GM23338 (cell line): ENCODE data around the gene RASGRF2. TPM values are rescaled to one million over a fixed set of nuclear protein-coding genes. Genes with fewer than 3 reads are reported as not detected.

Source experiments
- CREB1 ChIP-seq: fragments of 250-450 bp; sonication (Bioruptor Pico); IDR thresholded peaks from 2 replicates; pipeline ENCODE4 v1.5.0; 2020; ENCODE audit warnings: low read depth, mild to moderate bottlenecking, moderate library complexity
- EZH2 ChIP-seq: fragments of 200-600 bp; sonication (generic); IDR thresholded peaks from one replicate; pipeline ENCODE4 v1.8.0; 2017; ENCODE audit warnings: antibody characterized with exemption, mild to moderate bottlenecking, low read depth; ENCODE audit not compliant: unreplicated experiment
- EZH2phosphoT487 ChIP-seq: fragments of 200-600 bp; sonication (generic); IDR thresholded peaks from one replicate; pipeline ENCODE4 v1.8.1; 2018; ENCODE audit warnings: antibody characterized with exemption; ENCODE audit not compliant: unreplicated experiment
- JUNB ChIP-seq: IDR thresholded peaks from one replicate; pipeline ENCODE4 v1.6.1; 2016; ENCODE audit warnings: antibody characterized with exemption; ENCODE audit not compliant: unreplicated experiment
- NANOG ChIP-seq: IDR thresholded peaks from 2 replicates; pipeline ENCODE4 v1.6.1; 2016; ENCODE audit warnings: antibody characterized with exemption, borderline replicate concordance
- POLR2AphosphoS5 ChIP-seq: IDR thresholded peaks from 2 replicates; pipeline ENCODE4 v1.6.1; 2016; ENCODE audit warnings: antibody characterized with exemption, low read depth
- ZNF114 ChIP-seq: fragments of 250-450 bp; sonication (Bioruptor Pico); IDR thresholded peaks from 2 replicates; pipeline ENCODE4 v1.5.0; 2020; ENCODE audit warnings: mild to moderate bottlenecking, moderate library complexity
- ZNF331 ChIP-seq: fragments of 250-450 bp; sonication (Bioruptor Pico); IDR thresholded peaks from 2 replicates; pipeline ENCODE4 v1.5.0; 2020; ENCODE audit warnings: low read depth, mild to moderate bottlenecking, moderate library complexity
- polyA plus RNA-seq: library from polyadenylated mRNA; unstranded; fragments of >200 nt; fragmentation: Nextera tagmentation; extraction: Ambion mirVana; gene quantifications from 2 replicates; pipeline ENCODE4 v1.2.1, GENCODE V29; 2016
- total RNA-seq: library from RNA; depleted of rRNA; stranded (reverse); fragments of >200 nt; shearing (Covaris generic); gene quantifications from 2 replicates; pipeline ENCODE4 v1.2.3, GENCODE V29; 2014
- TF ChIP-seq, protein P1 (sequence below): fragments of 250-450 bp; sonication (Bioruptor Pico); IDR thresholded peaks from 2 replicates; pipeline ENCODE4 v1.5.0; 2020; ENCODE audit warnings: mild to moderate bottlenecking, moderate library complexity
- TF ChIP-seq, protein P2 (sequence below): IDR thresholded peaks from one replicate; pipeline ENCODE4 v1.6.1; 2018; ENCODE audit warnings: antibody characterized with exemption; ENCODE audit not compliant: unreplicated experiment
- TF ChIP-seq, protein P3 (sequence below): IDR thresholded peaks from 2 replicates; pipeline ENCODE4 v1.6.1; 2016; ENCODE audit warnings: antibody characterized with exemption

Gene RASGRF2
- total and polyA plus RNA-seq, 2 experiments from 2014 or later: 5.0 to 19.2 TPM

DNA sequence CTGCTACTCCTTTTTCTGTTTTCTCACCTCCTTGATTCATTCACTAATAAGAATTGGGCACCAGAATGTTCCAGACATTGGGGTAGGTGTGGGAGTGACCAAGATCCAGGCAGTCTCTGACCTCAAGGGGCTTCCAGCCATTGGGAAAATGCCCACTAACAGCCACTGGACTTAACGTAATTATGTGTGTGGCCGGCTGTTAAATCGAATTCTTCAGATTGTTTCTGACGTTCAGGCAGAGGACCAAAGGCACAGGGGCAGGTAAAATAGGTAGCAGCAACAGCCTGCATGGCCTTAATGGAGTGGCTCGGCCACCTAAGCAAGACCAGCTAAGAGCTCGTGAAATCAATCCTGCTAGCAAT is 224.6 kb downstream of the RASGRF2 start (continued):
- TF ChIP-seq, protein P1, sequence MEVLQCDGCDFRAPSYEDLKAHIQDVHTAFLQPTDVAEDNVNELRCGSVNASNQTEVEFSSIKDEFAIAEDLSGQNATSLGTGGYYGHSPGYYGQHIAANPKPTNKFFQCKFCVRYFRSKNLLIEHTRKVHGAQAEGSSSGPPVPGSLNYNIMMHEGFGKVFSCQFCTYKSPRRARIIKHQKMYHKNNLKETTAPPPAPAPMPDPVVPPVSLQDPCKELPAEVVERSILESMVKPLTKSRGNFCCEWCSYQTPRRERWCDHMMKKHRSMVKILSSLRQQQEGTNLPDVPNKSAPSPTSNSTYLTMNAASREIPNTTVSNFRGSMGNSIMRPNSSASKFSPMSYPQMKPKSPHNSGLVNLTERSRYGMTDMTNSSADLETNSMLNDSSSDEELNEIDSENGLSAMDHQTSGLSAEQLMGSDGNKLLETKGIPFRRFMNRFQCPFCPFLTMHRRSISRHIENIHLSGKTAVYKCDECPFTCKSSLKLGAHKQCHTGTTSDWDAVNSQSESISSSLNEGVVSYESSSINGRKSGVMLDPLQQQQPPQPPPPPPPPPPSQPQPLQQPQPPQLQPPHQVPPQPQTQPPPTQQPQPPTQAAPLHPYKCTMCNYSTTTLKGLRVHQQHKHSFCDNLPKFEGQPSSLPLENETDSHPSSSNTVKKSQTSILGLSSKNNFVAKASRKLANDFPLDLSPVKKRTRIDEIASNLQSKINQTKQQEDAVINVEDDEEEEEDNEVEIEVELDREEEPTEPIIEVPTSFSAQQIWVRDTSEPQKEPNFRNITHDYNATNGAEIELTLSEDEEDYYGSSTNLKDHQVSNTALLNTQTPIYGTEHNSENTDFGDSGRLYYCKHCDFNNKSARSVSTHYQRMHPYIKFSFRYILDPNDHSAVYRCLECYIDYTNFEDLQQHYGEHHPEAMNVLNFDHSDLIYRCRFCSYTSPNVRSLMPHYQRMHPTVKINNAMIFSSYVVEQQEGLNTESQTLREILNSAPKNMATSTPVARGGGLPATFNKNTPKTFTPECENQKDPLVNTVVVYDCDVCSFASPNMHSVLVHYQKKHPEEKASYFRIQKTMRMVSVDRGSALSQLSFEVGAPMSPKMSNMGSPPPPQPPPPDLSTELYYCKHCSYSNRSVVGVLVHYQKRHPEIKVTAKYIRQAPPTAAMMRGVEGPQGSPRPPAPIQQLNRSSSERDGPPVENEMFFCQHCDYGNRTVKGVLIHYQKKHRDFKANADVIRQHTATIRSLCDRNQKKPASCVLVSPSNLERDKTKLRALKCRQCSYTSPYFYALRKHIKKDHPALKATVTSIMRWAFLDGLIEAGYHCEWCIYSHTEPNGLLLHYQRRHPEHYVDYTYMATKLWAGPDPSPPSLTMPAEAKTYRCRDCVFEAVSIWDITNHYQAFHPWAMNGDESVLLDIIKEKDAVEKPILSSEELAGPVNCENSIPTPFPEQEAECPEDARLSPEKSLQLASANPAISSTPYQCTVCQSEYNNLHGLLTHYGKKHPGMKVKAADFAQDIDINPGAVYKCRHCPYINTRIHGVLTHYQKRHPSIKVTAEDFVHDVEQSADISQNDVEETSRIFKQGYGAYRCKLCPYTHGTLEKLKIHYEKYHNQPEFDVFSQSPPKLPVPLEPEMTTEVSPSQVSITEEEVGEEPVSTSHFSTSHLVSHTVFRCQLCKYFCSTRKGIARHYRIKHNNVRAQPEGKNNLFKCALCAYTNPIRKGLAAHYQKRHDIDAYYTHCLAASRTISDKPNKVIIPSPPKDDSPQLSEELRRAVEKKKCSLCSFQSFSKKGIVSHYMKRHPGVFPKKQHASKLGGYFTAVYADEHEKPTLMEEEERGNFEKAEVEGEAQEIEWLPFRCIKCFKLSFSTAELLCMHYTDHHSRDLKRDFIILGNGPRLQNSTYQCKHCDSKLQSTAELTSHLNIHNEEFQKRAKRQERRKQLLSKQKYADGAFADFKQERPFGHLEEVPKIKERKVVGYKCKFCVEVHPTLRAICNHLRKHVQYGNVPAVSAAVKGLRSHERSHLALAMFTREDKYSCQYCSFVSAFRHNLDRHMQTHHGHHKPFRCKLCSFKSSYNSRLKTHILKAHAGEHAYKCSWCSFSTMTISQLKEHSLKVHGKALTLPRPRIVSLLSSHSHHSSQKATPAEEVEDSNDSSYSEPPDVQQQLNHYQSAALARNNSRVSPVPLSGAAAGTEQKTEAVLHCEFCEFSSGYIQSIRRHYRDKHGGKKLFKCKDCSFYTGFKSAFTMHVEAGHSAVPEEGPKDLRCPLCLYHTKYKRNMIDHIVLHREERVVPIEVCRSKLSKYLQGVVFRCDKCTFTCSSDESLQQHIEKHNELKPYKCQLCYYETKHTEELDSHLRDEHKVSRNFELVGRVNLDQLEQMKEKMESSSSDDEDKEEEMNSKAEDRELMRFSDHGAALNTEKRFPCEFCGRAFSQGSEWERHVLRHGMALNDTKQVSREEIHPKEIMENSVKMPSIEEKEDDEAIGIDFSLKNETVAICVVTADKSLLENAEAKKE (CRISPR knock-in tag): no peak
- TF ChIP-seq, protein P2, sequence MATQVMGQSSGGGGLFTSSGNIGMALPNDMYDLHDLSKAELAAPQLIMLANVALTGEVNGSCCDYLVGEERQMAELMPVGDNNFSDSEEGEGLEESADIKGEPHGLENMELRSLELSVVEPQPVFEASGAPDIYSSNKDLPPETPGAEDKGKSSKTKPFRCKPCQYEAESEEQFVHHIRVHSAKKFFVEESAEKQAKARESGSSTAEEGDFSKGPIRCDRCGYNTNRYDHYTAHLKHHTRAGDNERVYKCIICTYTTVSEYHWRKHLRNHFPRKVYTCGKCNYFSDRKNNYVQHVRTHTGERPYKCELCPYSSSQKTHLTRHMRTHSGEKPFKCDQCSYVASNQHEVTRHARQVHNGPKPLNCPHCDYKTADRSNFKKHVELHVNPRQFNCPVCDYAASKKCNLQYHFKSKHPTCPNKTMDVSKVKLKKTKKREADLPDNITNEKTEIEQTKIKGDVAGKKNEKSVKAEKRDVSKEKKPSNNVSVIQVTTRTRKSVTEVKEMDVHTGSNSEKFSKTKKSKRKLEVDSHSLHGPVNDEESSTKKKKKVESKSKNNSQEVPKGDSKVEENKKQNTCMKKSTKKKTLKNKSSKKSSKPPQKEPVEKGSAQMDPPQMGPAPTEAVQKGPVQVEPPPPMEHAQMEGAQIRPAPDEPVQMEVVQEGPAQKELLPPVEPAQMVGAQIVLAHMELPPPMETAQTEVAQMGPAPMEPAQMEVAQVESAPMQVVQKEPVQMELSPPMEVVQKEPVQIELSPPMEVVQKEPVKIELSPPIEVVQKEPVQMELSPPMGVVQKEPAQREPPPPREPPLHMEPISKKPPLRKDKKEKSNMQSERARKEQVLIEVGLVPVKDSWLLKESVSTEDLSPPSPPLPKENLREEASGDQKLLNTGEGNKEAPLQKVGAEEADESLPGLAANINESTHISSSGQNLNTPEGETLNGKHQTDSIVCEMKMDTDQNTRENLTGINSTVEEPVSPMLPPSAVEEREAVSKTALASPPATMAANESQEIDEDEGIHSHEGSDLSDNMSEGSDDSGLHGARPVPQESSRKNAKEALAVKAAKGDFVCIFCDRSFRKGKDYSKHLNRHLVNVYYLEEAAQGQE: no peak
- no peak for TF ChIP-seq CREB1 (CRISPR knock-in tag)
- TF ChIP-seq, protein P3, sequence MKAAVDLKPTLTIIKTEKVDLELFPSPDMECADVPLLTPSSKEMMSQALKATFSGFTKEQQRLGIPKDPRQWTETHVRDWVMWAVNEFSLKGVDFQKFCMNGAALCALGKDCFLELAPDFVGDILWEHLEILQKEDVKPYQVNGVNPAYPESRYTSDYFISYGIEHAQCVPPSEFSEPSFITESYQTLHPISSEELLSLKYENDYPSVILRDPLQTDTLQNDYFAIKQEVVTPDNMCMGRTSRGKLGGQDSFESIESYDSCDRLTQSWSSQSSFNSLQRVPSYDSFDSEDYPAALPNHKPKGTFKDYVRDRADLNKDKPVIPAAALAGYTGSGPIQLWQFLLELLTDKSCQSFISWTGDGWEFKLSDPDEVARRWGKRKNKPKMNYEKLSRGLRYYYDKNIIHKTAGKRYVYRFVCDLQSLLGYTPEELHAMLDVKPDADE: no peak
- TF ChIP-seq JUNB: no peak
- TF ChIP-seq EZH2phosphoT487: no peak
- TF ChIP-seq NANOG: no peak
- TF ChIP-seq ZNF114 (CRISPR knock-in tag): no peak
- TF ChIP-seq EZH2: no peak
- no peak for TF ChIP-seq ZNF331 (CRISPR knock-in tag)
- TF ChIP-seq POLR2AphosphoS5: no peak
